Activated B cell treated with CpG ODN at 0.5 μM for 24 hours (primary cell): Measurements from ENCODE around the gene AFG3L2. TPM values are rescaled to one million over a fixed set of nuclear protein-coding genes. Genes with fewer than 3 reads are reported as not detected.

Experiments
- ATAC-seq: fragments of 200-7000 bp; cut with Tn5 transposase; one replicate; pipeline ENCODE4 v1.10.0; 2021; ENCODE audit warnings: low read depth, mild to moderate bottlenecking, moderate library complexity
- CTCF ChIA-PET: fragments of 350-600 bp; sonication (Branson Sonifier 250); formaldehyde crosslinking; loops from one replicate; lab custom pipeline; 2021; ENCODE audit warnings: antibody characterized with exemption; lab: Charles Lee
- POLR2A ChIA-PET: fragments of 350-600 bp; sonication (Branson Sonifier 250); formaldehyde crosslinking; loops from one replicate; lab custom pipeline; 2021; ENCODE audit warnings: antibody characterized with exemption; lab: Charles Lee
- DNase-seq: peaks from one replicate; pipeline ENCODE4 v3.0.0; 2022
- H3K27ac Mint-ChIP-seq: one replicate; pipeline ENCODE4 v1.8.0; 2020; ENCODE audit warnings: mixed read lengths
- H3K27me3 Mint-ChIP-seq: one replicate; pipeline ENCODE4 v1.8.0; 2021; ENCODE audit warnings: mixed read lengths
- H3K36me3 Mint-ChIP-seq: one replicate; pipeline ENCODE4 v1.8.0; 2021; ENCODE audit warnings: low read depth, mixed read lengths
- H3K4me1 Mint-ChIP-seq: one replicate; pipeline ENCODE4 v1.8.0; 2021; ENCODE audit warnings: mixed read lengths
- H3K4me3 Mint-ChIP-seq: one replicate; pipeline ENCODE4 v1.8.0; 2020; ENCODE audit warnings: mild to moderate bottlenecking, mixed read lengths
- H3K9me3 Mint-ChIP-seq: one replicate; pipeline ENCODE4 v1.8.0; 2020; ENCODE audit warnings: mixed read lengths
- CTCF ChIP-seq: fragments of 200-600 bp; IDR thresholded peaks from one replicate; pipeline ENCODE4 v1.8.0; 2022; ENCODE audit warnings: antibody characterized with exemption, mild to moderate bottlenecking
- intact Hi-C: fragments of 100-400 bp; cut with micrococcal nuclease; formaldehyde crosslinking; loops from one replicate; pipeline ENCODE4 v1.15.1; 2024
- total RNA-seq: library from RNA; stranded (reverse); gene quantifications from 2 replicates; pipeline ENCODE4 v1.2.3, GENCODE V29; 2022

AFG3L2 gene
- total RNA-seq, 1 donor from 2014 or later: 49.9 TPM

DNA sequence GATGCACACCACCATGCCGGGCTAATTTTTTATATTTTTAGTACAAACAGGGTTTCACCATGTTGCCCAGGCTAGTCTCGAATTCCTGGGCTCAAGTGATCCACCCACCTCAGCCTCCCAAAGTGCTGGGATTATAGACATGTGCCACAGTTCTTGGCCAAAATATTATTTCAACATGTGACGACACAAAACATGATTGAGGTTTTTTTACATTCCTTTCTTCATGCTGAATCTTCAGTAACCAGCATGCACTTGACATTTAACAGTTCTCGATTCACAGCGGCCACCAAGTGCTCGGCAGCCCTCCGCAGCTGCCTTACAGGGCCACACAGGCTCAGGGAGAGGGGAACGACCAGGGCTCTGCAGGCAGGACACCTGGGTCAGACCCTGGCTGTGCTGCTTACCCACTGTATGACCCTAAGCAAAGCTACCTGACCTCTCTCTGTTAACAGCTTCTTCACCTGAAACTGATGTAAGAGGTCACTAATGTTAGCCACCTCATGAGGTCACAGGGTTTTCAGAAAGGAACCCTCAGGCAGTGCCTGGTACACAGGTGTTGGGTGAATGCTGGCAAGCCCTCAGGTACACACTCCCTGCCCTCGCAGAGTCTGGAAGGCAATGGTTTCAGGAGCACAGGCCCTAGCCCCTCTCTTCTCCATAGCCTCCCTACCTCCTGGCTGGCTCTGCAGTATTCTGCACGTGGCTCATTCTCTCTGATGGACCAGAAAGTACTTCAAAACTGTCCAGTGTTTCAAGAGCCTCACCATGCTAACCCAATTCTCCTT is 43.3 kb downstream of the AFG3L2 start:
- Mint-ChIP-seq H3K27ac (no peak overlapping the region), H3K4me3 (no peak overlapping the region), H3K4me1 (no peaks in the 10 kb centered on the region), H3K27me3 (no peaks in the 10 kb centered on the region), H3K36me3 (peaks cover 68% of the 10 kb centered on the region), H3K9me3 (no peaks in the 10 kb centered on the region)
- POLR2A ChIA-PET: no interaction called here
- CTCF ChIA-PET: no interaction called here
- no peak for TF ChIP-seq CTCF
- ATAC-seq (no peak), DNase-seq (no peak)
- intact Hi-C loops: no loop called here

GRCh38 chr18:12330766-12331165 is 46.3 kb downstream of the AFG3L2 start:
- no peak for DNase-seq
- ATAC-seq: no peak
- Mint-ChIP-seq H3K4me1 (peaks cover 9% of the 10 kb centered on the region), H3K27me3 (no peaks in the 10 kb centered on the region), H3K36me3 (peaks cover 70% of the 10 kb centered on the region), H3K9me3 (no peaks in the 10 kb centered on the region), H3K27ac (no peak overlapping the region), H3K4me3 (no peak overlapping the region)
- POLR2A ChIA-PET: no interaction called here
- no peak for TF ChIP-seq CTCF
- intact Hi-C loops: no loop called here
- CTCF ChIA-PET: no interaction called here

DNA sequence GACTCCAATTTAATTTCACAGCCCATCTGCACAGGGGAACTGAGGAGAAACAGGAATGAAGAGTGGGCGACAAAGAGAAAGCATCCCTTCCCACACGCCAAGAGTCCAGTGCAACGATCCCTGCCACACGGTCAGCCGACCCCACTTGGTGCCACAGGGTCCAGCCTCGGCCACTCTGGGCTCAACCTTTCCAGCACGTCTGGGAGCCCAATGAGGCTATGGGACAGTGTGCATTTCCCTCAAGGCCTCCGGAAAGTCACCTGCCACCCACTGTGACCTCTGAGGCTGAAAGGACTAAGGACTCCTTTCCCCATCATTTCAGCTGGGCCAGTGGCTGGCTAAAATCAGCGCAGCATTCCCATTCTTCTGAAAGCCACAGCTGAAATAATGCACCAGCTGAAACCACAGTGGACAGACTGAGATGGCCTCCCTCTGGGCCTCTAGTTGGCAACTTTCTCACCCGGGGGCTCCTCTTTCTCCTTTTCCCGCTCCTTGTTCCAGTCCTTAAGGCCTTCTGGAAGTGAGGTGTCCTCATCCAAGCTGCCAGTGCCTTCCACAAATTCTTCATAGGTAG is 47.8 kb downstream of the AFG3L2 start:
- ChIA-PET POLR2A (no interaction called here), CTCF (interaction anchor here (1.5 to 2.6 kb wide), 4 partner anchors 11 to 334 kb away, joined by 4 to 14 read pairs (median 7); no protein-coding TSS in a partner anchor)
- Mint-ChIP-seq H3K4me3 (no peak overlapping the region), H3K4me1 (peaks cover 9% of the 10 kb centered on the region), H3K27ac (no peak overlapping the region), H3K36me3 (peaks cover 70% of the 10 kb centered on the region), H3K9me3 (no peaks in the 10 kb centered on the region), H3K27me3 (no peaks in the 10 kb centered on the region)
- intact Hi-C loops: loop anchor here (2.0 kb wide), 1 partner anchor 14 kb away; no protein-coding TSS in a partner anchor
- DNase-seq (no peak), ATAC-seq (no peak)
- TF ChIP-seq CTCF: no peak

DNA sequence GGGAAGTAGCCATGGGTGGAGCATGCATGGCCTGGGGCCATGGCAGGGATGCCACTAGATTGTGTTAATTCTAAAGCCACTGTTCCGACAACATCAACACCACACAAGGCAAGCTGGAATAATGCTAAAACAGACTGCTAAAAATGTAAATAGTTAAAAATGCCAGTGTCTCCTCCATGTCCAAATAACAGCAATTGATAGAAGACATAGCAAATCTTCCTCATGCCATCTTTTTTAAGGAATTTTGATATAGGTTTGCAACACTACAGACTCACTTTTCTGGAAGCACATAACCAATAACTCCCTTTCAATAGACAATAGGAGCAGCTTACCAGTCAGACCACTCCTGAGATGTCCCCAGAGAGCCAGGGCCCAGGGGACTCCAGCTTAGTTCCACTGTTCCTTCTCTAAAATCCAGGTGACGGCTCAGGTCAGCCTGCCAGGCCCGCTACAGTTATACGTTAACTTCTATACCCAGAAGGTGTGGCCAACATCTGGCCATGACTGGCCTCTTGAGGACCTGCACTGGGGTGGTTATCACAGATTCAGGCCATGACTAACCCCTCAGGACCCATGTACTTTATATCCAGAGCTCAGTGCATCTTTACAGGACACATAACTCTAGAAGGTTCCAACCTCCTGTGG is 48.7 kb downstream of the AFG3L2 start:
- DNase-seq (no peak), ATAC-seq (no peak)
- POLR2A ChIA-PET: interaction anchor here (1.2 to 1.4 kb wide), 3 partner anchors 12 to 556 kb away, joined by 3 to 9 read pairs (median 4); partner anchors contain the start of gene PTPN2
- H3K9me3 Mint-ChIP-seq: no peaks in the 10 kb centered on the region
- CTCF ChIA-PET: interaction anchor here (0.9 to 2.6 kb wide), 10 partner anchors 10 to 335 kb away, joined by 3 to 14 read pairs (median 4); no protein-coding TSS in a partner anchor
- H3K4me1 Mint-ChIP-seq: peaks cover 9% of the 10 kb centered on the region
- intact Hi-C loops: loop anchor here (1.0 to 2.0 kb wide), 2 partner anchors 14 to 332 kb away; no protein-coding TSS in a partner anchor
- no peaks in the 10 kb centered on the region for H3K27me3 Mint-ChIP-seq
- H3K4me3 Mint-ChIP-seq: no peak overlapping the region
- H3K36me3 Mint-ChIP-seq: peaks cover 62% of the 10 kb centered on the region
- TF ChIP-seq CTCF: no peak
- H3K27ac Mint-ChIP-seq: no peak overlapping the region
